ENCODE results near the gene FNIP1.

Gene FNIP1

DNA sequence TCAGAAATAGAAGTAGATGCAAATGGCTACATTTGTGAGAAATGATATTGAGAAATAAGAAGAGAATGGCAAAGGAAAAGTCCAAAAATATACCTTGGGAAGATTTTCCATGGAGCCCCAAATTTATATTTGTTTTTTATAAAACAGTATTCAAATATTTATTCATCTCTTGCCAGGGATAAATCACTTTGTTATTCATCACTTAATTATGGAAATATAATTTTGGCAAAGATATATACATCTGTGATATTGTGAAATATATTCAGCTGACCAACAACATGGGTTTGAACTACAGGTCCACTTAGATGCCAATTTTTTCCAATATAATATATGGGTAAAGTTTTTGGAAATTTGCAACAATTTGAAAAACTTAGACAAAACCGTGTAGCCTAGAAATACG is 142.0 kb downstream of the FNIP1 start:
- H3K27ac Mint-ChIP-seq, result peak overlapping the region; percentile 24
- no peak overlapping the region for H3K4me3 Mint-ChIP-seq
- H3K9me3 Mint-ChIP-seq, result peaks cover 4% of the 10 kb centered on the region
- no peaks in the 10 kb centered on the region for H3K27me3 Mint-ChIP-seq
- H3K36me3 Mint-ChIP-seq, result peaks cover 39% of the 10 kb centered on the region
- no peaks in the 10 kb centered on the region for H3K4me1 Mint-ChIP-seq

DNA sequence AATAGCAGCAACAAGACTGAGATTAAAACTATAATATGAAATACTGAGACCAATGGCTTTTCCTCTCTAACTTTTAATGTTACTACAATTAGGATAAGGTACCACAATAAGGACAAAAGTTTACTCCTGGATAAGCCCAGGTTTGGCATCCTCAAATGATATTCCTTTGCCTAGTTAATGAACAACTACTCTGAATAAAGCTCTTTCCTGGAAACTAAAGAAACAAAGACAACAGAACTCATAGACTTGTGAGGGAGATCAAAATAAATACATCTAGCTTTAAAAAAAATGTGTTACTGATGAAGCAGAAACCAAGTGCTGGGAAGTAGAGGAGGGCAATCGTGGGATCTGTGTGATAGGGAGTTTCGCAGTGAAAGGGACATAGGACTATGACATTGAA is 142.5 kb downstream of the FNIP1 start:
- Mint-ChIP-seq H3K9me3 (peaks cover under 1% of the 10 kb centered on the region), H3K36me3 (peaks cover 36% of the 10 kb centered on the region), H3K27me3 (no peaks in the 10 kb centered on the region), H3K4me3 (no peak overlapping the region), H3K27ac (peak overlapping the region; percentile 24), H3K4me1 (no peaks in the 10 kb centered on the region)

GRCh38 chr5:131649161-131649560 is 147.7 kb downstream of the FNIP1 start:
- H3K27ac Mint-ChIP-seq, result no peak overlapping the region
- H3K4me1 Mint-ChIP-seq, result peaks cover 5% of the 10 kb centered on the region
- peaks cover 33% of the 10 kb centered on the region for H3K36me3 Mint-ChIP-seq
- H3K27me3 Mint-ChIP-seq, result no peaks in the 10 kb centered on the region
- H3K4me3 Mint-ChIP-seq, result no peak overlapping the region
- no peaks in the 10 kb centered on the region for H3K9me3 Mint-ChIP-seq

GRCh38 chr5:131647048-131647769 is 149.6 kb downstream of the FNIP1 start:
- no peak overlapping the region for H3K27ac Mint-ChIP-seq
- peaks cover 32% of the 10 kb centered on the region for H3K36me3 Mint-ChIP-seq
- peaks cover 5% of the 10 kb centered on the region for H3K4me1 Mint-ChIP-seq
- no peaks in the 10 kb centered on the region for H3K27me3 Mint-ChIP-seq
- H3K4me3 Mint-ChIP-seq, result no peak overlapping the region
- H3K9me3 Mint-ChIP-seq, result no peaks in the 10 kb centered on the region

GRCh38 chr5:131644822-131645221 is 152.0 kb downstream of the FNIP1 start:
- H3K4me3 Mint-ChIP-seq, result no peak overlapping the region

GRCh38 chr5:131644370-131644769 is 152.4 kb downstream of the FNIP1 start:
- peaks cover 13% of the 10 kb centered on the region for H3K36me3 Mint-ChIP-seq
- no peaks in the 10 kb centered on the region for H3K9me3 Mint-ChIP-seq
- no peak overlapping the region for H3K4me3 Mint-ChIP-seq
- H3K27me3 Mint-ChIP-seq, result no peaks in the 10 kb centered on the region
- peaks cover 26% of the 10 kb centered on the region for H3K4me1 Mint-ChIP-seq
- H3K27ac Mint-ChIP-seq, result no peak overlapping the region

More at GRCh38 chr5:131644822-131645221, 152.0 kb downstream of the FNIP1 start:
- Mint-ChIP-seq H3K4me1 (peaks cover 21% of the 10 kb centered on the region), H3K36me3 (peaks cover 16% of the 10 kb centered on the region), H3K9me3 (no peaks in the 10 kb centered on the region), H3K27ac (no peak overlapping the region), H3K27me3 (no peaks in the 10 kb centered on the region)

DNA sequence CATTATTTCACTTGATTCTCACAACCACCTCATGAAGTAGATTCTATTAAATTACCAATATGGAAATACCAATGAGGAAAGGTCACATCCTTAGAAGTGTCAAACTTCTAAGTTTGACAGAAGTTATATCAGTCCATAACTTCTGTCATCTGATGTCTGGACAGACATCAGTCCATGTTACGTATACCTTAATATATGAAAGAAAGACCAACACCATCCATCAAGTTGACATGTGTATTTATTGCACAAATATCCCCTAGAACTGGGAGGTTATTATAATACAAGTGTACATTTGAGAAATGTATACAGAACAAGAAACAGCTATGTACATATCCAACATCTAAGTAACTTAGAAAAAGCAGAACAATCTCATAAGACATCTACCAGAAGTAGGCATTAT is 155.3 kb downstream of the FNIP1 start:
- H3K27ac Mint-ChIP-seq, result peak overlapping the region; percentile 30
- no peak overlapping the region for H3K4me3 Mint-ChIP-seq
- peaks cover 9% of the 10 kb centered on the region for H3K36me3 Mint-ChIP-seq
- H3K4me1 Mint-ChIP-seq, result peaks cover 31% of the 10 kb centered on the region
- no peaks in the 10 kb centered on the region for H3K27me3 Mint-ChIP-seq
- no peaks in the 10 kb centered on the region for H3K9me3 Mint-ChIP-seq

GRCh38 chr5:131640043-131640856 is 156.6 kb downstream of the FNIP1 start:
- H3K4me1 Mint-ChIP-seq, result peaks cover 37% of the 10 kb centered on the region
- peak overlapping the region; percentile 82 for H3K4me3 Mint-ChIP-seq
- H3K27me3 Mint-ChIP-seq, result no peaks in the 10 kb centered on the region
- peaks cover 7% of the 10 kb centered on the region for H3K36me3 Mint-ChIP-seq
- H3K27ac Mint-ChIP-seq, result peak overlapping the region; percentile 98
- no peaks in the 10 kb centered on the region for H3K9me3 Mint-ChIP-seq

DNA sequence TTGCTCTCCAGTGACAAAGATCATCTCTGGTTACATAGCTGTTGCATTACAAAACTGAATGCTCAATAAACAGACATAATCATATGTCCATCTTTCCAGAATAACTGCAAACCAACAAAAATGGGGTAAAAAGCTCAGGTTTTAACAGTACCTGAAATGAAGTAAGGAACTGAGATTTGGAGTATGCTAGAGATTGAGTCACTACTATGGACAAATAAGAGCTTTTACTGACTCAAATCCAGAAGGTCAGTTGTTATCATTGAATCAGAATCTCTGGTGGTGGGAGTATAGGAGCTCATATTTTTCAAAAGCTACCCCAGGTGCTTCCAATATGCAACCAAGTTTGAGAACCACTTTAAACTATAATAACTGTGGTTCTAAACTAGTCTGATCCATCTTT is 157.7 kb downstream of the FNIP1 start:
- Mint-ChIP-seq H3K27me3 (no peaks in the 10 kb centered on the region), H3K27ac (peak overlapping the region; percentile 89), H3K4me1 (peaks cover 40% of the 10 kb centered on the region), H3K36me3 (peaks cover 3% of the 10 kb centered on the region), H3K4me3 (no peak overlapping the region), H3K9me3 (no peaks in the 10 kb centered on the region)

DNA sequence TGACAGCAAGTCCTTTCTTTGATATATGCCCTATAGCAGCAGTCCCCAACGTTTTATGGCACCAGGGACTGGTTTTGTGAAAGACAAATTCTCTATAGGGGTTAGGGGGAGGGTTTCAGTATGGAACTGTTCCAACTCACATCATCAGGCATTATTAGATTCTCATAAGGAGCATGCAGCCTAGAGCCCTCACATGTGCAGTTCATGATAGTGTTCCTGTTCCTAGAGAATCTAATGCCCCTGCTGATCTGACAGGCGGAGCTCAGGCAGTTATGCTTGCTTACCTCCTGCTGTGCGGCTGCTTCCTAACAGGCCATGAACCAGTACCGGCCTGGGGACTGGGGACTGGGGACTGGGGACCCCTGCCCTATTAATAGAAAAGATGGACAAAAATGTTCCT is 159.1 kb downstream of the FNIP1 start:
- H3K4me1 Mint-ChIP-seq, result peaks cover 44% of the 10 kb centered on the region
- no peaks in the 10 kb centered on the region for H3K9me3 Mint-ChIP-seq
- H3K4me3 Mint-ChIP-seq, result no peak overlapping the region
- H3K27me3 Mint-ChIP-seq, result no peaks in the 10 kb centered on the region
- peak overlapping the region; percentile 66 for H3K27ac Mint-ChIP-seq
- H3K36me3 Mint-ChIP-seq, result peaks cover 2% of the 10 kb centered on the region

- Mint-ChIP-seq H3K4me1 (peaks cover 38% of the 10 kb centered on the region), H3K36me3 (peaks cover 2% of the 10 kb centered on the region), H3K27ac (peak overlapping the region; percentile 98), H3K27me3 (no peaks in the 10 kb centered on the region), H3K4me3 (peak overlapping the region; percentile 98), H3K9me3 (no peaks in the 10 kb centered on the region)
Measured at GRCh38 chr5:131635684-131636572, 160.9 kb downstream of the FNIP1 start.

- Mint-ChIP-seq H3K4me3 (peak within 1 kb of the TSS; percentile 98), H3K27ac (peak within 1 kb of the TSS; percentile 98), H3K9me3 (no peaks in the 10 kb centered on the region), H3K4me1 (peaks cover 31% of the 10 kb centered on the region), H3K27me3 (no peaks in the 10 kb centered on the region), H3K36me3 (peaks cover 2% of the 10 kb centered on the region)
Measured at GRCh38 chr5:131634996-131635683, 161.7 kb downstream of the FNIP1 start, which contains the start of gene RAPGEF6. Gene RAPGEF6, minus strand, starts transcription at chr5:131635229. Its CDS starts 199 bp downstream, at chr5:131635030.

DNA sequence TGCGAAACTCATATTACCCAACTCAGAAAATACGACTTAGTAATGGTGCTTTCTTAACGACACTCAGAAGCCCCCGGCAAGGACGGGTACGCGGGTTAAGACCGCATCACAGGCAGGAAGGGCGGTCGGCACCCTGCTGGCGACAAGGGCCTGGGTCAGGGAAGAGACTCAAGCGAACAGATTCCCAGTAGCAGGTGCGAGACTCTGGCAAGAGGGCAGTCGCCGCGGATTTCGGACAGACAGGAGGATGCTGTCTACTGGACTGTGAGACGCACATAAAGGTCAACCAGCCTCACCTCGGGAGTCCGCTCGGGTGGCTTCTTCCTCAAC is 162.2 kb downstream of the FNIP1 start:
- H3K4me3 Mint-ChIP-seq, result peak overlapping the region; percentile 98
- peak overlapping the region; percentile 98 for H3K27ac Mint-ChIP-seq
- peaks cover 26% of the 10 kb centered on the region for H3K4me1 Mint-ChIP-seq
- H3K9me3 Mint-ChIP-seq, result no peaks in the 10 kb centered on the region
- H3K36me3 Mint-ChIP-seq, result peaks cover 2% of the 10 kb centered on the region
- no peaks in the 10 kb centered on the region for H3K27me3 Mint-ChIP-seq

DNA sequence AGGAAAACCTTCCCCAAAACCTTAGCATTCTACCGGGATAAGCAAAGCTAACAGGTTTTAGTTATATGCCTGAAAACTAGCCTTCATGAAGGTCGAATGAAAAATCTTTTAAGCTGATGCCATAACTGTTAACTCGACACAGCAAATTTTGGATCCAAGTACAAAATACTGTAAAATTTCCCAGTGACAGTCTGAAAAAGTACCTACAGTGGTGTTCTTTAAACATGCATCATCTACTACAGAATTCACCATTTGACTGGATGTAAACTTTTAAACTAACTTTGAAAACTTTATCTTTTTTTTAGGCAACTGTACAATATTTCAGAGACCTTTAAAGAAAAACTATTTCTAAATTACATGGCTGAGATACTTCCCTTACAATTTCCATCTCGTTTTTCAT is 162.6 kb downstream of the FNIP1 start:
- no peaks in the 10 kb centered on the region for H3K27me3 Mint-ChIP-seq
- H3K4me1 Mint-ChIP-seq, result peaks cover 22% of the 10 kb centered on the region
- H3K4me3 Mint-ChIP-seq, result peak overlapping the region; percentile 98
- peaks cover 2% of the 10 kb centered on the region for H3K36me3 Mint-ChIP-seq
- H3K27ac Mint-ChIP-seq, result peak overlapping the region; percentile 98
- no peaks in the 10 kb centered on the region for H3K9me3 Mint-ChIP-seq

GRCh38 chr5:131633830-131634229 is 163.0 kb downstream of the FNIP1 start:
- no peaks in the 10 kb centered on the region for H3K27me3 Mint-ChIP-seq
- H3K27ac Mint-ChIP-seq, result peak overlapping the region; percentile 98
- peak overlapping the region; percentile 98 for H3K4me3 Mint-ChIP-seq
- no peaks in the 10 kb centered on the region for H3K9me3 Mint-ChIP-seq
- peaks cover 18% of the 10 kb centered on the region for H3K4me1 Mint-ChIP-seq
- H3K36me3 Mint-ChIP-seq, result peaks cover 5% of the 10 kb centered on the region

All from activated naive CD4-positive, alpha-beta T cell treated with anti-CD3 and anti-CD28 coated beads, Interleukin-2, amount 50 U/mL, for 24 hours (primary cell).